GM12864 (cell line): ENCODE data around the gene PATL1.

Experiments used
- DNase-seq: peaks from one replicate; pipeline ENCODE4 v3.0.0-alpha.2; 2011; ENCODE audit warnings: low read depth
- H3K4me3 ChIP-seq: 2 replicates; pipeline ENCODE4 v1.5.1; 2011; ENCODE audit warnings: mild to moderate bottlenecking, low read depth, low read length, control low read depth
- CTCF ChIP-seq: IDR thresholded peaks from 2 replicates; pipeline ENCODE4 v1.5.1; 2011; ENCODE audit warnings: low read depth, mild to moderate bottlenecking, moderate library complexity, low read length, control low read depth, inconsistent platforms; ENCODE audit errors: missing control alignments

PATL1 gene

GRCh38 chr11:59659981-59660380 is 8.9 kb downstream of the PATL1 start:
- no peak for TF ChIP-seq CTCF
- no peak overlapping the region for H3K4me3 ChIP-seq
- DNase-seq: no peak

DNA sequence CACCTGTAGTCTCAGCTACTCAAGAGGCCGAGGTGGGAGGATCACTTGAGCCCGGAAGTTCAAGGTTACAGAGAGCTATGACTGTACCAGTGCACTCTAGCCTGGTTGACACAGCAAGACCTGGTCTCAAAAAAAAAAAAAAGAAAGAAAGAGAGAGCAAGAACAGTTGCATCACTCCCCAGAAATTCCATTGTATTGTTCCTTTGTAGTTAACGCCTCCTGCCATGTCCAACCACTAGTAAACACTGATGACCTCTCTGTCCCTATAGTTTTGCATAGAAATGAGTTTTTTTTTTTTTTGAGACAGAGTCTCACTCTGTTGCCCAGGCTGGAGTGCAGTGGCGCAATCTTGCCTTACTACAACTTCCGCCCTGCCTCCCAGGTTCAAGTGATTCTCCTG is 10.8 kb downstream of the PATL1 start:
- DNase-seq: no peak
- H3K4me3 ChIP-seq: no peak overlapping the region
- TF ChIP-seq CTCF: no peak

GRCh38 chr11:59654893-59655292 is 13.9 kb downstream of the PATL1 start:
- no peak for TF ChIP-seq CTCF
- no peak overlapping the region for H3K4me3 ChIP-seq
- DNase-seq: no peak

DNA sequence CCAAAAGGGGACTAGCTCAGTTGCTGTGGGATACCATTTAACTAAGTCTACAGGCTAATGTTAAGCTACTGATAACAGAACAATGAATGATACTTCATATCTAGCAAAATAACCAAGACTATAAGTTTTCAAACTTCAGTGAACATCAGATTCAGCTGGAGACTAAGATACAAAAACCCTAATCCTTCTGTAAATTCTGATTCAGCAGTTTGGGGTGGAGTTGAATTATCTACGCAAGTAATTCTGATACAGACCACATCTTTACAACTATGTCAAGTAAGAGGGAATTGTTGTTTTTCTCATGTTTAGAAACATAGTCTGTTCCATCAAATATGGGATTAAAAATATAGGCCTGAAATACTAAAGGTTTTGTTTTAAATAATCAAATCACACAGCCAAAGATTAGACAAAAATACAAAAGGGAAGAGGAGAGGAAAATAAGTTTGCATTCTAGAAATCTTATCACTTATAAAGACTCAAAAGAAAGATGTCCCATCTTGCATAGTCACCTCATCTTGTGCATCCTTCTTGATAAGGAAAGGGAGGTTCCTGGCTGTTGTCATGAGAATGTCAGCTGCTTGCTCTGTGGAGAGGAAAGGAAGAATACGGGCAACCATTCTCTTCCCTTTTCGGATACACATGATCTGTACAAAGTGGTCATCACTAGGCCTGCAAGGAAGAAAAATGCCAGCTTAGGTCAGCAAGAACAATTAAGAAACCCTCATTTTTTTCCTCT is 21.4 kb downstream of the PATL1 start:
- no peak overlapping the region for H3K4me3 ChIP-seq
- DNase-seq: no peak
- no peak for TF ChIP-seq CTCF

- no peak for DNase-seq
- no peak for TF ChIP-seq CTCF
- H3K4me3 ChIP-seq: no peak overlapping the region
Observed at GRCh38 chr11:59644528-59644927, 24.3 kb downstream of the PATL1 start.

GRCh38 chr11:59643390-59643789 is 25.4 kb downstream of the PATL1 start:
- TF ChIP-seq CTCF: no peak

DNA sequence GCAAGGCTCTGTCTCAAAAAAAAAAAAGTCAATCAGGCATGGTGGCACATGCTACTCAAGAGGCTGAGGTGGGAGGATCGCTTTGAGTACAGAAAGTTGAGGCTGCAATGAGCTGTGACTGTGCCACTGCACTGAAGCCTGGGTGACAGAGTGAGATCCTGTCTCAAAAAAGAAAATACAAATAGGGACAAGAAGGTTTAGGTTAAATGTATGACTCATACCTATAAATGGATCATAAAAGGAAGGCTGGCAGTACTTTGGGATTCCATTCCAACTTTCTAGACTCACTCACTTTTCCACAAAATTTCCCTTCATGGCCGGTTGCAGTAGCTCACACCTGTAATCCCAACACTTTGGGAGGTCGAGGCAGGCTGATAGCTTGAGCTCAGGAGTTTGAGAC is 27.7 kb downstream of the PATL1 start:
- no peak for TF ChIP-seq CTCF
- DNase-seq: no peak
- no peak overlapping the region for H3K4me3 ChIP-seq

More at GRCh38 chr11:59643390-59643789, 25.4 kb downstream of the PATL1 start:
- DNase-seq: no peak
- H3K4me3 ChIP-seq: no peak overlapping the region
